GM12892 (cell line): ENCODE measurements around the gene FAM237A.

ENCODE experiments used
- POLR2A ChIP-seq: IDR thresholded peaks from 2 replicates; pipeline ENCODE4 v1.6.1; 2011; ENCODE audit warnings: low read depth, low read length, control low read depth
- POLR2AphosphoS5 ChIP-seq: IDR thresholded peaks from 2 replicates; pipeline ENCODE4 v1.6.1; 2011; ENCODE audit warnings: low read depth, low read length, control low read depth
- TAF1 ChIP-seq: IDR thresholded peaks from 2 replicates; pipeline ENCODE4 v1.6.1; 2011; ENCODE audit warnings: low read depth, mild to moderate bottlenecking, control low read depth, low read length, borderline replicate concordance

DNA sequence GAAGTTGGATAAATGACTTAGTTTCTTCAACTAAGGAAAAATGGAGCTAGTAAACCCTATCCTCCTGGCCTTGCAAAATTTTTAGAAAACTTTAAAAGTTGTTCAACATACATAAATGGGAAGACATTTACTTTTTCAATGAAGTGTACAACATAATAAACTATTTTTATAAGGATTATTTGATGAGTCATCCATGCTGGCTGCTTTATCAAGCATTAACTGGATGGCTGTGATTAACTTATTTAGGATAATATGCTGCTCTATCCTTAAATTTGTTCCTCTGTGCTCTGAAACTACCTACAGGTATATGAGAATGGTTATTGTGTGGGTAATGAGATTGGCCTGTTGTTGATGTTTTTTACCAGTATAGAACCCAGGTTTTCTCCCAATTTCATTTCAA is 54.6 kb downstream of the FAM237A start:
- no peak for TF ChIP-seq POLR2A
- TF ChIP-seq POLR2AphosphoS5 = no peak
- no peak for TF ChIP-seq TAF1
